Ectodermal cell (in vitro differentiated cells): Measurements from ENCODE around the gene IFNW1.

Experiments used
- H3K27ac ChIP-seq: 2 replicates; pipeline ENCODE4 v1.7.0; 2013; ENCODE audit warnings: mild to moderate bottlenecking, low read depth, low read length; ENCODE audit not compliant: insufficient read depth, poor library complexity, severe bottlenecking
- H3K27me3 ChIP-seq: 2 replicates; pipeline ENCODE4 v1.7.0; 2013; ENCODE audit warnings: mild to moderate bottlenecking, low read length; ENCODE audit not compliant: insufficient read depth, control insufficient read depth, poor library complexity, severe bottlenecking
- H3K36me3 ChIP-seq: one replicate; pipeline ENCODE4 v1.7.0; 2013; ENCODE audit warnings: low read length; ENCODE audit not compliant: control insufficient read depth, insufficient read depth
- H3K4me1 ChIP-seq: one replicate; pipeline ENCODE4 v1.7.0; 2013; ENCODE audit warnings: low read length; ENCODE audit not compliant: control insufficient read depth, insufficient read depth
- H3K4me3 ChIP-seq: 2 replicates; pipeline ENCODE4 v1.7.0; 2013; ENCODE audit warnings: low read depth, low read length, control low read depth; ENCODE audit not compliant: insufficient read depth
- H3K9me3 ChIP-seq: 2 replicates; pipeline ENCODE4 v1.7.0; 2013; ENCODE audit warnings: mild to moderate bottlenecking, low read length, moderate library complexity; ENCODE audit not compliant: control insufficient read depth
- WGBS, 2 experiments: methylation state at CpG; one replicate each; pipeline ENCODE4 v1.1.7; 2013; ENCODE audit warnings: missing lambda C conversion rate in 2 of 2; 5-methylcytosine and 5-hydroxymethylcytosine counted together

The IFNW1 gene

GRCh38 chr9:21110708-21111576, 30.7 kb downstream of the IFNW1 start:
- Histone ChIP-seq H3K9me3 (no peaks in the 10 kb centered on the region), H3K27me3 (no peaks in the 10 kb centered on the region), H3K4me1 (peaks cover 3% of the 10 kb centered on the region), H3K4me3 (no peak overlapping the region), H3K27ac (no peak overlapping the region), H3K36me3 (no peaks in the 10 kb centered on the region)
- WGBS, 2 experiments, result 0 to 26% methylated on average over 2 to 4 of the region's 4 CpGs

GRCh38 chr9:21104787-21105186, 36.8 kb downstream of the IFNW1 start:
- Histone ChIP-seq H3K36me3 (no peaks in the 10 kb centered on the region), H3K4me3 (no peak overlapping the region), H3K9me3 (no peaks in the 10 kb centered on the region), H3K27ac (no peak overlapping the region), H3K4me1 (no peaks in the 10 kb centered on the region), H3K27me3 (no peaks in the 10 kb centered on the region)
- WGBS, 2 experiments, result 90% methylated on average over 1 of the region's 1 CpG; no CpG with 5 or more reads in 1 of the 2 experiments

DNA sequence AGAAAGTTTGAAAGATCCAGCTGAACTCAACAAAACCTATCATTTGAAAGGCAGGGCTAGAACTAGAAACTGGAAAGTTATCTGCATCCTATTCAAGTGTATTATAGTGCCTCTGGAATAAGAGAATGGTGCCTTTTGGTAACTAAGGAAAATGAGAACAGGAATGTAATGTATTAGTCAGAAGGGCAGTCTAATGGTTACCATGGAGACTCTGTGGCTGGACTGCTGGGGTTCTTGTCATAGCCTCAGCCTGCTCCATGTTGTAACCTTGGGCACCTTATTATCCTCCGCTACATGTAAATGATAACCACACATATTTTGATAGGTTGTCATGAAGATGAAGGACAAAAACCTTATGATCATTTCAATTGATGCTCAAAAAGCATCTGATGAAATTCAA, 39.3 kb downstream of the IFNW1 start:
- H3K27me3 ChIP-seq, result no peaks in the 10 kb centered on the region
- 83 to 100% methylated on average over 1 of the region's 1 CpG for WGBS, 2 experiments
- H3K27ac ChIP-seq, result no peak overlapping the region

GRCh38 chr9:21097817-21098216, 43.8 kb downstream of the IFNW1 start:
- no peaks in the 10 kb centered on the region for H3K36me3 ChIP-seq
- no peaks in the 10 kb centered on the region for H3K4me1 ChIP-seq
- WGBS, 2 experiments, result 89 to 100% methylated on average over 1 to 2 of the region's 2 CpGs
- no peak overlapping the region for H3K4me3 ChIP-seq
- H3K9me3 ChIP-seq, result no peaks in the 10 kb centered on the region
- H3K27ac ChIP-seq, result no peak overlapping the region
- no peaks in the 10 kb centered on the region for H3K27me3 ChIP-seq

More for the DNA sequence above, 39.3 kb downstream of the IFNW1 start:
- no peaks in the 10 kb centered on the region for H3K9me3 ChIP-seq
- no peaks in the 10 kb centered on the region for H3K4me1 ChIP-seq
- H3K36me3 ChIP-seq, result no peaks in the 10 kb centered on the region
- H3K4me3 ChIP-seq, result no peak overlapping the region

DNA sequence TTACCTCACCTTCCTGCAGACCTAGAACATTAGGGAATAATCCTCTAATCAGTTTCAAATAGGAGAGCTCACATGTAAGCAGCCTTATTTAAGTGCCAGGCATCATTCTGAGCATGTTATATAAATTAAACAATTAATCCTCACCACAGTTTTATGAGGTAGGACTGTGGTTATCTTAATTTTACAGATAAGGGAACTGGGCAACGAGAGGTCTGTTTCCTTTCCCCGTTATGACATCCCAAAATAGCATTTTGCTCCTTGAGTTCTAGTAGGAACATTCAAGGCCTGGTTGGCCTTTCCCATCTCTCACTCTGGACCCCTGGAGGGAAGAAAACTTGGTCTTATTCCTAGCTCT, 44.8 kb downstream of the IFNW1 start:
- H3K9me3 ChIP-seq, result no peaks in the 10 kb centered on the region
- no peaks in the 10 kb centered on the region for H3K27me3 ChIP-seq
- no peak overlapping the region for H3K4me3 ChIP-seq
- H3K27ac ChIP-seq, result no peak overlapping the region
- 93 to 100% methylated on average over 2 of the region's 2 CpGs for WGBS, 2 experiments
- no peaks in the 10 kb centered on the region for H3K4me1 ChIP-seq
- no peaks in the 10 kb centered on the region for H3K36me3 ChIP-seq

DNA sequence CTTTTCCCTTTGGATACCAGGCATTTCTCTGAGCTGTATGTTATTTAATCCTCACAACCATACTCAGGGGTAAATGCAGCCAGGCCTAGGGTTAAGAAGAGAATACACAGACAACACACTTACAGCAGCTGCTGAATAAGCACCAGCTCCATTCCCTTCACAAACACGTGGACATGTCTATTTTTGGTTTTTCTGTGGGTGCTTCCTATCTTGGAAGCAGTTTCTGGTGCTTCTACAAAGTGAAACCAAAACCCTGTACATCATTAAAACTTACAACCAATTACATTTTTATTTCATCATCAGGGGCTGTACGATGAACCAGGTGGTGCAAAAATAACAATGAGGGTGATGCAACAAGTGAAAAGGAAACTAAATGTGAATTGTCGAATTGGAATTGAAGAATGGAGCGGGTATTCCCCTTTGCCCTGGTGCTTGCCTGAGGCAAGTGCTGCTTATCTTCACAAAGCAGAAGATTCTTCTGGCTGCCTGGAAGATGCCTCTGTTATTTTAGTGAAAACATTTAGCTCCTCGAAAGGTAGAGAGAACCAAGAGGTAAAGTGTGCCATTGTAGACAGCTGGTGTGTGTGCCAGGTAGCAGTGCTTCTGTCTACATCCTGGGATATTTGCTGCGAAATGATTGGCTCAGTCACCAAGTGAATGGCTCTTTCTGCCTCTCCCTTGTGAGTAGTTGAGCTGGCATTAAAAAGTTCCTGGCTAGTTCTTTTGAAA, 45.3 kb downstream of the IFNW1 start:
- Histone ChIP-seq H3K36me3 (no peaks in the 10 kb centered on the region), H3K4me3 (no peak overlapping the region), H3K27me3 (no peaks in the 10 kb centered on the region), H3K9me3 (no peaks in the 10 kb centered on the region), H3K4me1 (no peaks in the 10 kb centered on the region), H3K27ac (no peak overlapping the region)
- WGBS, 2 experiments, result 88 to 91% methylated on average over 6 of the region's 6 CpGs

DNA sequence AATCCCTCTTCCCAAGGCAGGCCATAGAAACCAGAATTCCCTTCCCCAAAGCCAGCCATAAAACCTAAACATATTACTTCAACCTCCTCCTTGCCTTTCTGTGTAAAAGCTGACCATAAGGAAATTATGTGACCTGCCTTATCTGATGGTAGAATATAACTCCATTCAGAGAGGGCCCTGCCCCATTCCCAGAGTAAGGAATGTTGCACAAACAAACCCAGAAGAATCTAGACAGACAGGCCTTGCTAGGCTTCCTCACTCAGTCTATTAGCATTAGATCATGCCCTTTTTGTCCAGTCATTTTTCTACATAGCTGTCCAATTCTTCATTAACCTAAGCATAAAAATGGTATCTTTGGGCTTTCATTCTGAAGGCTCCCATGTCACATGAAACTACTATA, 46.1 kb downstream of the IFNW1 start:
- no peaks in the 10 kb centered on the region for H3K27me3 ChIP-seq
- H3K4me1 ChIP-seq, result no peaks in the 10 kb centered on the region
- no peaks in the 10 kb centered on the region for H3K36me3 ChIP-seq
- no peaks in the 10 kb centered on the region for H3K9me3 ChIP-seq
- H3K4me3 ChIP-seq, result no peak overlapping the region
- no peak overlapping the region for H3K27ac ChIP-seq
